Activated CD4-positive, alpha-beta T cell treated with anti-CD3 and anti-CD28 coated beads, Interleukin-2, amount 50 U/mL, for 4 hours (primary cell): ENCODE data around the gene CRTAP.
"Not testable (repeated sequence)": the region's sequence is repeated elsewhere in the genome, so short reads cannot be mapped to it uniquely, and the experiment has no call there.

Source experiments
- DNase-seq, 2 experiments: peaks; one replicate each; pipeline ENCODE4 v3.0.0-alpha.2; 2020

The CRTAP gene

DNA sequence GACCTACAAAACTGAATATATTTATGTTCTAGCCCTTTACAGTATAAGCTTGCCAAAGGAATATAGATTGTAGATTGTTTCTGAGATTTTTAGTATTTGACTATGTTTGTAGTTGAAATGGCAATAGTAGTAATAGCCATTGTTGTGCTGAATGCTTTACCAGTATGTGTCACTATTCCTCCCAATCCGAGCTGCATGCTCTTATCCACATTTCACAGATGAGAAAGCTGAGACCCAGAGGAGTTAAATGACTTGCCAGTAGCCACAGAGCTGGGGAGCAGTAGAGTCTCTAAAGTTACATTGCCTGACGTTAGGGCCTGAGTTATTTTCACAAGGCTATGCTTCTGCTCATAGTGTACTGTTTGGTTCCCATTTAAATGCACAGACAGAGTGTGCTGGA, 13.6 kb upstream of the CRTAP start:
- DNase-seq: no peak

DNA sequence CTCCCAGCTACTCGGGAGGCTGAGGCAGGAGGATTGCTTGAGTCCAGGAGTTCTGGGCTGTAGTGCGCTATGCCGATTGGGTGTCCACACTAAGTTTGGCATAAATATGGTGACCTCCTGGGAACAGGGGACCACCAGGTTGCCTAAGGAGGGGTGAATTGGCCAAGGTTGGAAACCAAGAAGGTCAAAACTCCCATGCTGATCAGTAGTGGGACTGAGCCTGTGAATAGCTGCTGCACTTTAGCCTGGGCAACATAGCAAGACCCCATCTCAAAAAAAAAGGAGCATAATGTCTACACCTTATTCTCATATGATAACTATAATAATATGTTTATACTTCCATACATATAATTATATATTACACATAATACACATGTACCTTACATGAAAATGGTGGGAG, 10.8 kb upstream of the CRTAP start:
- DNase-seq: no peak

DNA sequence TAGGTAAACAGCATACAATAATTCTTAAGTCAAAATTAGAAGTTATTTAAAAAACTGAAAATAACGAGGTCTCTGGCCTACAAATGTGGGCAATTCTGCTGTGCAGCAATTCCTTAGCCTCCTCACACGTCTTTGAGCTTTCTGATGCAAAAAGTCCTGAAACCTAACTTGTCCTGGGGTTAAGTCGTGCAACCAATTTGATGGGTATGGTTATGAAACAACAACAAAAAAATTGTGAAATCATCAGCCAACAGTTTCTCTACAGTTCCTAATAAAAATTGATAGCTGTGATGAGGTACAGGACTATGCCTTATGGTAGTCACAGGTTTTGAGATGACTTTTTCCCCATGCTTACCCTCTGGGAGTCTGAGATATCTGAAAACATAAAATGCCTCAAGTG, 10.3 kb upstream of the CRTAP start:
- no peak for DNase-seq

DNA sequence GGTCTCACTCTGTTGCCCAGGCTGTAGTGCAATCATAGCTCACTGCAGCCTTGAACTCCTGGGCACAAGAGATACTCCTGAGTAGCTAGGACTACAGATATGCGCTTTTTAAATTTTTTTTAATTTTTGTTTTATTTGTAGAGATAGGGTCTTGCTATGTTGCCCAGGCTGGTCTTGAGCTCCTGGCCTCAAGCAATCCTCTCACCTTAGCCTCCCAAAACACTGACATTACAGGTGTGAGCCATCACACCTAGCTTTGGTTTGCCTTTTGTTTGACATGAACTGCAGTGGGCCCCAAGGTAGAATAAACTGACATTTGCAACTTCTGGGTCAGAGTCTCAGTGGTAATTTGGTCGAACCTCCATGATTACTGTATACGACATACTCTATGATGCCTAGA, 9.0 kb upstream of the CRTAP start:
- no peak for DNase-seq

DNA sequence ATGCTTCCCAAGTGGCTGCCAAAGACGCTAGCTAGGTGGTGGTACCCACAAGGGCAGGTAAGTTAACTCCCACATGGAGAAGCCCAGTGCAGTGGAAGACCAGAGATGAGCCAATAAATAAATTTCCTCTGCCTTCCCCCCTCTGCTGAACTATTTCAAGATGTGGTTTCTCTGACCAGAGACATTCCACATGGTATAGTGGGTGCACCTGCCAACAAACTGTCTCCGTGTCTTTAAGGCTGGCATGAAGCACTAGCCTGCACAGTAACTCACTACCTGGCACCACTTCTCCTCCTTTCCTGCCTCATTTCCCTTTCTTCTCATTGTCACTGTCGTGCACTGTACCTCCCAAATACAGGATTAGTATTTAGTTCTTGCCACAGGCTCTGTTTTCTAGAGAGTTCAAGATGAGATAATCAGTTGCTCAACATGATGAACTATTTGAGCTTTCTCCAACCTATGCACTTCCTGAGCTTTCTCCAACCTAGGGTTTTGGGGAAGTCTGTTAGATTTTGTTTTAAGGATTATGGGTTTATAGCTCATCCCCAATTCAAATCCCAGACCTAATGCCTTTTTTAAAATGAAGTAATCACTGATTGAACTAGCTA, 8.4 kb upstream of the CRTAP start:
- DNase-seq: no peak

DNA sequence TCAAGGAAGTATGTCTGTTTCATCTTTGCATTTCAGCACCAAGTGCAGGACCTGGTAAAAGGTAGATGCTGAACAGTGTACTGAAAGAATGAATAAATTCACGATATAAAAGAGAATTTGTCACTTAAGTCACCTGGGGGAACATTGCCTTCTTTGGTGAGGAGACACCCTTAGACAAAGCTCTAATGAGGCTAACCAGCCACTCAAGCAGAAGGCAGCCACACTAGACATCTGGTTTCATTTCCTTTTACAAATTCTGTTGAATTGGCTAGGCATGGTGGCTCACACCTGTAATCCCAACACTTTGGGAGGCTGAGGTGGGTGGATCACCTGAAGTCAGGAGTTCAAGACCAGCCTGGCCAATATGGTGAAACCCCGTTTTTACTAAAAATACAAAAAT, 7.0 kb upstream of the CRTAP start:
- DNase-seq: not testable (repeated sequence)

DNA sequence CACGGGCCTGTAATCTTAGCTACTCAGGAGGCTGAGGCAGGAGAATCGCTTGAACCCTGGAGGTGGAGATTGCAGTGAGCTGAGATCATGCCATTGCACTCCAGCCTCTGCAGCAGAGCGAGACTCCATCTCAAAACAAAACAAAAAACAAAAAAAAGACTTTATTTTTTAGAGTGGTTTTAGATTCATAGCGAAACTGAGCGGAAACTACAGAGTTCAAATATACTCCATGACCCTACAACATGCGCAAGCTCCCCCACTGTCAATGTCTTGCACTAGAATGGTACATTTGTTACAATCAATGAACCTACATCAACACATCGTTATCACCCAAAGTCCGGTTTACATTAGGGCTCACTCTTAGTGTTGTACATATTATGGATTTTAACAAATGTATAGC, 2.2 kb upstream of the CRTAP start:
- DNase-seq: no peak

DNA sequence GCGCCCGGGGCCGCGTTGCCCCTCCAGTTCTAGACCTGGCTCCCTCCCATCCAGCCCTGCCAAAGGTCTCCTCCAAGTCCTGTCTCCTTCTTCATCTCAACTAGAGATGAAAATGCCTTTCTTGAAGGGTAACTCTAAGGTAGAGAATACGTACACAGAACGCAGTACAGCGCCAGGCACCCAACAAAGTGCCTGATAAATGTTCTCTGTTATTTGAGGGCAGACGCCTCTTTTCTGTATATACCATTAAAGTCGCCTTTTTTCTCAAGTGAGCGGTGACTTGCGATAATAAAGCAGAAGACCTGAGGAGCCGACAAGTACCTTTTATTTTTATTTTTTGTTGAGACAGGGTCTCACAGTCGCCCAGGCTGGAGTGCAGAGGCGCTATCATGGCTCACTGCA, 809 bp downstream of the CRTAP start:
- no peak for DNase-seq

DNA sequence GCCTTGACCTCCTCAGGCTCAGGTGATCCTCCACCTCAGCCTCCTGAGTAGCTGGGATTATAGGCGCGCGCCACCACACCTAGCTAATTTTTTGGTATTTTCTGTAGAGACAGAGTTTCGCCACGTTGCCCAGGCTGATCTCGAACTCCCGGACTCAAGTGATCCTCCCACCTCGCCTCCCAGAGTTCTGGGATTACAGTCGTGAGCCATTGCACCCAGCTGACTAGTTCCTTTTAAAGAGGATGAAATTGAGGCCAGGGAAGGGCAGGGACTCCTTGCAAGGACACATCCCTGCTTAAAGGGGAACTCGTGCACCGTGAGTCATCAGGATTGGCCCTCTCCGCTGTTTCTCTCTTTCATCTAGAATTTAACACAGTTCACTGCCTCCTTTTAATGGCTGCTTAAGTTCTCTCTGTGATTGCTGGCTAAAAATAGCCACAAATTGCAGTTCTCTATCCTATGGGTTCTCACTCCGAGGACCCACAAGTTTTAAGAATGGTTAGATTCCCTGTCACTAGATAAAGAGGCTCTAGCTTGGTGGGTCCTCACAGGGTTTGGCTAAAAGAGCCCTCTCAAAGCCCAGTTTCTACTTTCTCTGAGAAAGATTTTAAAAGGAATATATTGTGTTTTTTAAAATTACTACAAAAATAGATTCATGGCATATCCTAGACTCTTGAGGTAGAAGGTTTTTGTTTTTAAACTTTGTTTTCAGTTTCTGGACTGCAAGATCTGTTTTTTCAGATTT, 1.4 kb downstream of the CRTAP start:
- no peak for DNase-seq

DNA sequence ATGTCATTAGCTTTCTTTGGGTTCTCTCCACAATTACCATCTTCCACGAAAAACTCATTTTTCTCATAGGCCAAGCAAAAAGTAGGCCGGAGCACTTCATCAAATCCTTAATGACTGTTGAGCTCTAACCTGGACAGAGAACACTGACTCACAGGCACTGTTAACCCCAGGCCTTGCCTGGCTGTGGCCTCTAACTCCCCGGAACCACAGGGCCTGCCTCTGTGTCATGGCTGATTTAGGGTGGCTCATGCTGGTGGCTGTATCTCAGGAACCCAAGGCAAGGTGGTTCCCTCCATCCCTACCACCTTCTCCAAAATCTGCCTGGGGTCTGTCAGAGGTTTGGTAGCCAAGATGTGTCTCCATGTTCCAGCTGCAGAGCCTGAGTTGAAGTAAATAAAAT, 3.6 kb downstream of the CRTAP start:
- no peak for DNase-seq

DNA sequence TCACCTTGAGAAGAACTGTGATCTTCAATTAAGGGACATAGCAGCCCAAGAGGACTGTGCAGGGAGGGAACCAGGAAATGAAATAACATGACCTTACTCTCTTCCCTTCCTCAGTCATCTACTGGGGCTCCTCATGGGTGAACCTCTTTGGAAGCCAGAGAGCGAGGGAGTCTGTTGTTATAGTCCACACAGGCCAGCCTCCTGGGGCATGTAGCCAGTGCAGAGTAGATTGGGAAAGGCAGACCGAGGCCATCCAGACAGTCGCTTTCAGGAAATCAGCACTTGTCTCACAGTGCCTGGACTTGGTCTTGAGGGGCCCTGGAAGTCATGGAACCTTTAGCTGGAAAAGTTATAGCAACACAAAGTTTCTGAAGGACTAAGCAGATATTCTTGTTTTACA, 6.1 kb downstream of the CRTAP start:
- DNase-seq: no peak

DNA sequence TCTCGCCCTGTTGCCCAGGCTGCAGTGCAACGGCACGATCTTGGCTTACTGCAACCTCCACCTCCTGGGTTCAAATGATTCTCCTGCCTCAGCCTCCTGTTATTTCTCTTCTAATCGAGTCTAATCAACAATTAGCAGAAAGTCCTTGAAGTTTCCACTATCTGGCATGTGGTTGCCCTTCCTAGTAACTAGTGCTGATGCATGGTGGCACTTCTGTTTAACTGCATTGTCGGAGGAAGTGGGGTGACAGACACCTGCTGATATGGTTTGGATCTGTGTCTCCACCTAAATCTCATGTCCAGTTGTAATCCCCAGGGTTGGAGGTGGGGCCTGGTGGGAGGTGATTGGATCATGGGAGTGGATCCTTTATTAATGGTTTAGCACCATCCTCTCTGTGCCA, 9.2 kb downstream of the CRTAP start:
- no peak for DNase-seq

DNA sequence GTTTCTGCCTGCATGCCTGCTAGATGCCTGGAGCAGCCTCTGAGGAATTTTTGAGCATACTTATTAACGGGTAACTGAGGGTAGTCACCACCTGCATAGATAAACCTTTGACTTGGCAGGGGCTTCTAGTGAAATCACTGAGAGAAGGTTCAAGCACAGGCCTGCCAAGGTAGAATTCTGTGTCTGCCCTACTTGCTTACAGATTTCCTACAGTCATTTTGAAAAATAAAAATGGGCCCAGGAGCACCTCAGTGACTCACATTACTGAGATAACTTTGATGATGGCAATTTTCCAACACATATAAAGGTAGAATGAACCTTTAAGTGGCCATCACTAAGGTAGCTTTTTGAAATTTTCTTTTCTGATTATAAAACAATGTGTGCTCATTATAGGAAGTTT, 10.8 kb downstream of the CRTAP start:
- DNase-seq: no peak

DNA sequence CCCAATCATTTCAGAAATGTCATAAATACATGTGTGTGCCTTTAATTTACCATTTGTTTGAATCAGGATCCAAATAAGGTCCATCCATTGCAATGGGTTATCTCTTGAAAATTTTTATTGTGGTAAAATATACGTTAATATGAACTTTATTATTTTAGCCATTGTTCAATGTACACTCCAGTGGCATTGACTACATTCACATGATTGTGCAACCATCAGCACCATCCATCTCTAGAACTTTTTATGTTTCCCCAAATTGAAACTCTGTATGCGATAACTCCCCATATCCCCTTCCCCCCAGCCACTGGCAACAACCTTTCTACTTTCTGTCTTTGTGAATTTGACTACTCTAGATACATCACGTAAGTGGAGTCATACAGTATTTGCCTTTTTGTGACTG, 12.0 kb downstream of the CRTAP start:
- no peak for DNase-seq

DNA sequence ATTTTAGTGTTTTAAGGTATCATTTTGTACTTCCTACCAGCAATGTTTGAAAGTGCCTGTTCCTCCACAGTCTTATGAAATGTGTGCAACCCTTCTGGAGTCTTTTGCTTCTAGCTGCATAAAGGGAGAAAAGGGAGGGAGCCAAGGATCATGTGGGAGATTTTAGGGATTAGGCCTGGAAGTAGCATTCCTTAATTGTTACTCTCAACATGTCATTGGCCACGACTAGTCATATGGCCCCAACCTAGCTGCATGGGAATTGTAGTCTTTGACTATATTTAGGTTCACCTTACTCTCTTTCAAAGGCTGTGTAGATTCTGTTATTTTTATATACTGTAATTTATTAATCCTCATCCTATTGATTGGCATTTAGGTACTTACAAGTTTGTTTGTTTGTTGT, 14.9 kb downstream of the CRTAP start:
- DNase-seq: no peak

DNA sequence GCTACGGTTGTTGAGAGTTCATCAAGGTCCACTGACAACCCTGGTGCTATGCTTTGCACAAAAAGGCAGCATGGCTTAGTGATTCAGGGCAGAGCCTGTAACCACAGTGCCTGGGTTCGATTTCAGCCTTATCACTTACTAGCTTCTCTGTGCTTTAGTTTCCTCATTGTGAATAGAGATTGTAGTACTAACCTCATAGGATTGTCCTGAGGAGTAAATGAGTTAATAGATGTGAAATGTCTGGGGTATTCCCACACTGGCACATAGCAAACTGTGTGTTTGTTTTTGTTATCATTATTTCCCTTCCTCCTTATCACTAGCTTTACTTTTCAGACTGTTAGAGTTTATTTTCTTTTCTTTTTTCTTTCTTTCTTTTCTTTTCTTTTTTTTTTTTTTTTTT, 16.3 kb downstream of the CRTAP start:
- no peak for DNase-seq

DNA sequence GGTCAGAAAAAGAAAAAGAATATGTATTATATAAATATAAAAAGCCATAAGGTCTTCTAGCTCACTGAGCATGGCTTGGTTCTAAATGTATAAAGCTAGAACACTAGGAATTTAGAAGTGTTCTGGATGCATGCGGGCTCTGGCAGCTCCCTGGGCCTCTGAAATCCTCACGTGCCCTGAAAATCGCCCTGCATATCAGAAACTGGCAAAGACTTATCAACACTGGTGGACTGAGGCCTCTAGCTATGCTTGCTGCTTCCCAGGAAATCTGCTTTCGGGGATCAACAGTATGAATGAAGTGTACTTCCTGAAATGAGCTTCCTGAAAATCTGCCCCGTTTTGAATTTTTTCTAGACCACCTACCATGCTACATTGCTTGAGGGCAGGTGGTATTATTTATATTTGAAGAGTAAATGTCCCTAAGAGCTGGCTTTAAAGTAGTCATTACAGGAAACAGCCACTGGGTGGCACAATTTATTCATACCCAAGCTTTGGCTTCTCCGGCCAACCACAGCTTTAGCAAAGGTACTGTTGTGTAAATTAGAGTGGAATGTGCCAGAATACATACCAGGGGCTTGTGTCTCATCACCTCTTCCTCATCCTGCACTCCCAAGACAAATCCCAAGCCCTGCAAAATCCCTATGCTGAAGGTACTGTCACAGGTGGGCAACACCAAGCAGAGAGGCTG, 17.7 kb downstream of the CRTAP start:
- DNase-seq: peak in 1 of 2 experiments; percentile 8

DNA sequence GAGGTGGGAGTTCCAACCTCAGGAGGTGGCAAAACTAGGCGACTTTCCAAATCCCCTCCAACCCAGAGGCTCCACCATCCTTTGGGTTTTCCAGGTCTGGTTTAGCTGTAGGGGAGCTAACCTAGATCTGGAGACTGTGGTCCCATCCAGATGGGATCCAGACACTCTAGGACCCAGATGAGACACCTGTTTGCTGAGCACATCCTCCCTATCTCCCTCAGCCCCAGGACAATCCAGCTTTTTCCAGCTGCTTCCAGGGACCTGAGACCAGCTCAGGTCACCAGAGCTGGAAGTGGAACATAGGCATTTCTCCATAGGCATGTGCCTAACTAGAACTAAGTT, 18.2 kb downstream of the CRTAP start:
- no peak for DNase-seq

DNA sequence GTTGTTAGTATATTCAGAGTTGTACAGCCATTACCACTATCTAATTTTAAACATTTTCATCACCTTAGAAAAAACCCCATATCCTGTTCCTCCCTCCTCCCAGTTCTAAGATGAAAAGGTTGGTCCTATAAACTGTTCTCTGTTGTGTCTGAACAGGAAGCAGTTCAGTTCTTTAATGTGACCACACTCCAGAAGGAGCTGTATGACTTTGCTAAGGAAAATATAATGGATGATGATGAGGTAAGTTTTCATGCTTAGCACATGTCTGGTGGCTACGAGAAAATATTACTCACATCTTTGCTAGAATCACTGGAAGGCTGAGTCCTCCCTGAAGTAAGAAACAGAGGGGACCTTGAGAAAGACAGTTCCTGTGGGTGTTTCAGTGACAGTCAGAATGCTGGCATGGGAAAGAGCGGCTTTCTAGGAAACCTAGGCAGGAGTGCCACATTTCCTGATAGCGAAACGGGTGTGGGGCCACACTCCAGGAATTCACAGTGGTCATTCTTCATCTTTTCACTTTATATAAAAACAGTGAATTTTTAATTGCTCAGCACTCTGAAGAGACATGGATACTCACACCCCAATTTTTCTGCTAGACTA, 20.3 kb downstream of the CRTAP start:
- DNase-seq: no peak

DNA sequence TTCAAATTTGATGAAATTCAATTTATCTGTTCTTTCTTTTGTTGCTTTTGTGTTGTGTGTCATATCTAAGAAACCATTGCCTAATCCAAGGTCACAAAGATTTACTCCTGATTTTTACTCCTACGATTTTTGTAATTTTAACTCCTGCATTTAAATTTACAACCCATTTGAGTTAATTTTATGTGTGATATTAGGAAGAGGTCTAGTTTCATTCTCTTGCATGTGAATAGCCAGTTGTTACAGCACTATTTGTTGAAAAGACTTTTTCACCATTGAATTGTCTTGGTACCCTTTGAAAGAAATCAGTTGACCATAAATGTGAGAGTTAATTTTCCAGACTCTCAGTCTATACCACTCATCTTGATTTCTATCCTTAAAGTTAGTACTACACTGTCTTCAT, 23.9 kb downstream of the CRTAP start:
- DNase-seq: no peak

DNA sequence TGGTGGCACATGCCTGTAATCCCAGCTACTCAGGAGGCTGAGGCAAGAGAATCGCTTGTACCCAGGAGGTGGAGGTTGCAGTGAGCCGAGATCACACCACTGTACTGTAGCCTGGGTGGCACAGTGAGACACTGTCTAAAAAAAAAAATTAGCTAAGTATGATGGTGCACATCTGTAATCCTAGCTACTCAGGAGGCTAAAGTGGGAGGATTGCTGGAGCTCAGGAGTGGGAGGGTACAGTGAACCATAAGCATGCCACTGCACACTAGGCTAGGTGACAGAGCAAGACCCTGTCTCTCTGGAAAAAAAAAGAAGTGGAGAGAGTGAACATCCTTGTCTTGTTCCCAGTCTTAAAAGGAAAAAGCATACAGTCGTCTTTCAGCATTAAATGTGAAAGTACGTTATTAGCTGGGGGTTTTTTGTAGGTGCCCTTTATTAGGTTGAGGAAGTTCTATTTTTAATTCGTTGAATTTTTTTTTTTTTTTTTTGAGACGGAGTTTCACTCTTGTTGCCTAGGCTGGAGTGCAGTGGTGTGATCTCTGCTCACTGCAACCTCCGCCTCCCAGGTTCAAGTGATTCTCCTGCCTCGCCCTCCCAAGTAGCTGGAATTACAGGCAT, 25.3 kb downstream of the CRTAP start:
- DNase-seq: not testable (repeated sequence)

DNA sequence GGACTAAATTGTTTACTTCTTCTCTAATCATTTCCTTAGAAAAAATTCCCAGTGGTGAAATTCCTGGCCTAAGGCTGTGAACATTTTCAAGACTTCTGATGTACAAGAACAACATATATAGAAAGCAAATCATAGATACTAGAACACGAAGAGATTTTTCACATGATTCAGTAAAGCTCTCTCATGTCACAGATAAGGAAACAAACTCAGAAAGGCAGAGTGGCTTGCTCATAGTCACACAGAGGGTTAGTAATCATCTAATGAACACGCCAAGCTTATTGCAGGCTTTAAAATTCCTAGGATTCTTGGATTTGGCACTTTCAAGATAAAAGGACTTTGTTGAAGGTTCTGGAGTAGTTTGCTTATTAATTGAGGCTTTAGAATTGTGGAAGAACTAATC, 26.2 kb downstream of the CRTAP start:
- DNase-seq: no peak

DNA sequence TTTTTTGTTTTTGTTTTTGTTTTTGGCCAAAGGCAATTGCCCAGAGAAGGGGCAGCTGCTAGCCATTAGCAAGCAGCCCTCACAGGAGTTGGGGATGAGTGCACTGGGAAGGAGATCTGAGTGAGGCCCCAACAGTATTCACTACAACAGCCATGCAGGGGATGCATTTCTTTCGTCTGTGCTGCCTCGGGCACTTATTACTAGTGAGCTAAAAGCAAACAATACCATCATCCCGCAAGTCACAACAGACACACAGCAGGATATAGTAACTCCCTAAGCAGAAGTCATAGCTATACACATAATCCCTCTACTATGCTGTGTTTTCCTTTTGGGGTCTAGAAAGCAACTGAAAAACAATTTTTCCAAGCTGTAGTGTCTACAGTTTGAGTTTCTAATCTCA, 27.2 kb downstream of the CRTAP start:
- DNase-seq: no peak

DNA sequence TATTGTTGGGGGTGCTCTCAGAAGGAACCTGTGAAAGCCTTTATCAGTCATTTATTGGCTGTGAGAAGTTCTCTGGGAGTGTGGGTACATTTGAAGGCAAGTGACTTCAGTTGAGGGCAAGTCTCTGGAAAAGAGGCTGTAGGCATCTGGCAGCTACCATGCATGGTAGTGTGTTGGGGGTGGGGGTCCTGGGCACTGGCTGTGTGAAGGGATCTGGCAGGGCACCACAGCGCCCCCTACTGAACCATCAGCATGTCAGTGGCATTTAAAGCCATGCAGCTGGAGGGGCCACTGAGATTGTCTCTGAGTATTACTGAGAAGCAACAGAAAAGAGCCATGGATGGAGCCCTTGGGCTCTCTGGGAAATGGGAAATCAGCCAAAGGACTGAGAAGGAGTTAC, 30.6 kb downstream of the CRTAP start:
- DNase-seq: peak in 1 of 2 experiments; percentile 6
